ENCODE data around the gene SWT1. TPM values are rescaled to one million over a fixed set of nuclear protein-coding genes. Genes with fewer than 3 reads are reported as not detected.

The SWT1 gene
- total RNA-seq, 2 experiments from 2014 or later, result 1.8 to 2.5 TPM

- intact Hi-C loops (cut with micrococcal nuclease), result no loop called here
- ChIA-PET POLR2A (interaction anchor here (0.7 to 1.5 kb wide), 2 partner anchors 21 to 357 kb away, joined by 3 to 6 read pairs; no protein-coding TSS in a partner anchor), CTCF (interaction anchor here (2.6 kb wide), 1 partner anchor 358 kb away, joined by 8 read pairs; no protein-coding TSS in a partner anchor)
- Mint-ChIP-seq H3K9me3 (no peaks in the 10 kb centered on the region), H3K27ac (no peak overlapping the region), H3K4me3 (peak overlapping the region; percentile 97), H3K27me3 (no peaks in the 10 kb centered on the region), H3K36me3 (ENCODE audit: low read depth) (peaks cover 62% of the 10 kb centered on the region), H3K4me1 (ENCODE audit: low read depth) (peaks cover 37% of the 10 kb centered on the region)
- no peak for TF ChIP-seq CTCF (IDR thresholded peaks at IDR 0.05)
- ATAC-seq, result no peak
- no peak for DNase-seq
Measured at GRCh38 chr1:185312361-185313138, 155.6 kb downstream of the SWT1 start.

GRCh38 chr1:185314411-185314810 lies 157.4 kb downstream of the SWT1 start:
- Mint-ChIP-seq H3K9me3 (no peaks in the 10 kb centered on the region), H3K4me1 (ENCODE audit: low read depth) (peaks cover 44% of the 10 kb centered on the region), H3K36me3 (ENCODE audit: low read depth) (peaks cover 54% of the 10 kb centered on the region), H3K4me3 (peak overlapping the region; percentile 97), H3K27ac (peak overlapping the region; percentile 78), H3K27me3 (no peaks in the 10 kb centered on the region)
- DNase-seq (no peak), ATAC-seq (no peak)
- intact Hi-C loops (cut with micrococcal nuclease), result no loop called here
- POLR2A ChIA-PET, result interaction anchor here (0.6 to 1.5 kb wide), 3 partner anchors 9 to 366 kb away, joined by 3 to 6 read pairs (median 3); no protein-coding TSS in a partner anchor
- TF ChIP-seq CTCF (IDR thresholded peaks at IDR 0.05), result no peak
- CTCF ChIA-PET, result interaction anchor here (0.9 to 2.6 kb wide), 7 partner anchors 16 to 356 kb away, joined by 3 to 10 read pairs (median 4); no protein-coding TSS in a partner anchor

- H3K36me3 Mint-ChIP-seq (ENCODE audit: low read depth), result peaks cover 58% of the 10 kb centered on the region
- intact Hi-C loops (cut with micrococcal nuclease), result loop anchor here (2.0 kb wide), 3 partner anchors 123 to 355 kb away; no protein-coding TSS in a partner anchor
- no peaks in the 10 kb centered on the region for H3K9me3 Mint-ChIP-seq
- no peaks in the 10 kb centered on the region for H3K27me3 Mint-ChIP-seq
- CTCF ChIA-PET, result interaction anchor here (0.9 to 3.9 kb wide), 7 partner anchors 15 to 365 kb away, joined by 3 to 18 read pairs (median 4); no protein-coding TSS in a partner anchor
- ATAC-seq, result no peak
- peak overlapping the region; percentile 97 for H3K4me3 Mint-ChIP-seq
- H3K27ac Mint-ChIP-seq, result peak overlapping the region; percentile 95
- POLR2A ChIA-PET, result interaction anchor here (0.6 to 3.4 kb wide), 17 partner anchors 11 to 341 kb away, joined by 3 to 28 read pairs (median 5); partner anchors contain the start of gene NIBAN1
- TF ChIP-seq CTCF (IDR thresholded peaks at IDR 0.05), result no peak
- peaks cover 49% of the 10 kb centered on the region for H3K4me1 Mint-ChIP-seq (ENCODE audit: low read depth)
- peak; percentile 19 for DNase-seq
Measured at GRCh38 chr1:185315445-185316071, 158.6 kb downstream of the SWT1 start.

- peaks cover 62% of the 10 kb centered on the region for H3K36me3 Mint-ChIP-seq (ENCODE audit: low read depth)
- peaks cover 50% of the 10 kb centered on the region for H3K4me1 Mint-ChIP-seq (ENCODE audit: low read depth)
- peak overlapping the region; percentile 97 for H3K4me3 Mint-ChIP-seq
- no peaks in the 10 kb centered on the region for H3K27me3 Mint-ChIP-seq
- H3K9me3 Mint-ChIP-seq, result peaks cover 6% of the 10 kb centered on the region
- DNase-seq, result peak; percentile 94
- ATAC-seq, result peak; percentile 57
- peak overlapping the region; percentile 95 for H3K27ac Mint-ChIP-seq
- ChIA-PET CTCF (interaction anchor here (0.9 to 3.9 kb wide), 12 partner anchors 15 to 364 kb away, joined by 3 to 18 read pairs (median 4); no protein-coding TSS in a partner anchor), POLR2A (interaction anchor here (0.7 to 3.4 kb wide), 29 partner anchors 8 to 562 kb away, joined by 3 to 28 read pairs (median 5); partner anchors contain the start of genes EDEM3 and NIBAN1)
- TF ChIP-seq CTCF (IDR thresholded peaks at IDR 0.05), result no peak
- intact Hi-C loops (cut with micrococcal nuclease), result loop anchor here (2.0 kb wide), 3 partner anchors 122 to 354 kb away; no protein-coding TSS in a partner anchor
Measured at GRCh38 chr1:185316163-185317033, 159.4 kb downstream of the SWT1 start.
